ENCODE measurements around the gene CDH15.

The CDH15 gene

DNA sequence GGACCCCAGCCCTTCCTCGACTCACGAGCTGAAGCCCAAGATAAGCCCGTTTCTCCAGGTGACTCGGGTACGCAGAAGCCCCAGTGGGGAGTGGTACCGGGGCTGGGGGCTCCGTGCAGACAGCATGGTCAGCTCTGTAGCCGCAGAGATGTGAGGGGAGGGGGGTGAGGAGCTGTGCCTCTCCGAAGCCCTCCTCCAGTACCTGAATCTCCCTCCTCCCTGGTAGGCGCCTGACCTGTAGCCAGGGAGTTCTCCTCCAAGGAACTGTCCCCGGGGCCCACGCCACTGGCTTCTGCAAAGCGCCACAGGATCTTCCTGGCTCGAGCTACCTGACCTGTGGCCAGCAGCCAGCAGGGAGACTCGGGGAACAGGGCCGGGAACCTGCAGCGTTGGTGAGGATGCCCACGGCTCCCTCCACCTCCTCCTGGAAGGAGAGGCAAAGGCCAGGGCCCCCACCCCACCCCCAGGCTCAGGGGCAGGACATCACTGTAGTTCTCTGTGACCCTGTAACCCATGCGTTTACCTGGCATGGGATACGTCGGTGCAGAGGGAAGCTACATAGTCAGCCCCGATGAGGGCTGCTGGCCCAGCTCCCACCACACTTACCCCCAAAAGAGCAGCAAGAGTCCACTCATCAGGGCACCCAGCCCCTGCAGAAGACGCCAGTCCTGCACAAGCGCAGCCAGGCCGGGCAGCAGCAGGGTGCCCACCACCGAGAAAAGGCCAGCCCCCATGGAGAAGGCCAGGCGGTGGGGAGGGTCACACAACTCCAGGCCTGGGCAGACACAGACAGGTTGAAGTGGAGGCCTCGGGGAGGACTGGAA lies 27.1 kb downstream of the CDH15 start:
- DNase-seq (ENCODE audit: low read depth in 4 of 4, low spot score in 1 of 4): no peak

DNA sequence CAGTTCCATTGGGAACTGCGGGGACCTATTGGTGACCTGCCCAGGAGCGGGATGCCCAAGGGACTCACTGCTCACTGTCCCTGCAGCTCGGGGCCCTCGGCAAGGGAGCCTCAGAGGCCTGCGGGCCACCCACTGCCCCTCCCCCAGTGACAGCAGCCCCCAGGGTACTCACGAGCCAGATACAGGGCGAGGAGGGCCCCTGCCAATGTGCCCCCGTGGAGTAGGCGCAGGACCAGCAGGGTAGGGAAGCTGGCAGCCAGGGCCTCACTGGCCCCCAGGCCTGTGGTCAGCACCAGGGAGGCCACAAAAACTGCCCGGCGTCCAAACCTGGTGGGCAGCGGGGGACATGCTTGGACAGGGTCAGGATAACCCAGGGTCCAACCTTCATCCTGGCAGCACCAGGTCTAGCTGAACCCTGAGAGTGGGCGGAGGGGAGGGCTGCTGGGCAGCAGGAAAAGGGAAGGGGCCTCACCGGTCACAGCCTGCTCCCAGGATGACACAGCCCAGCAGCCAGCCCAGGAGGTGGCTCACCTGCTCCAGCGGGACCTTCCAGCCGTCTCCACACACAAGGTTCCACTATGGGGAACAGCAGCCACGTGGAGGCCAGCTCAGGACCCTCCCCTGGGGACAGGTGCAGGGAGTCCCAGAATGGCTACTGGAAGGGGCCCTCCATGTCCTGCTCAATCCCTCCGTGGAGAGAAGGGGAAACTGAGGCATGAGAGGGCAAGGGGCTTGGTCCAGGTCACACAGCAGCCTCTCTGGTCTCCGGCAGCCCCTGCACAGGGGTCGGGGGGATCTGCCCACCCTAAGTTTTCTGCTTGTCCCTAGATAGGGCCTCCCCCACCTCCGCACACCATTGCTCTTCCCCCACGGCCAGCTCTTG lies 27.9 kb downstream of the CDH15 start:
- DNase-seq (ENCODE audit: low read depth in 4 of 4, low spot score in 1 of 4): no peak

DNA sequence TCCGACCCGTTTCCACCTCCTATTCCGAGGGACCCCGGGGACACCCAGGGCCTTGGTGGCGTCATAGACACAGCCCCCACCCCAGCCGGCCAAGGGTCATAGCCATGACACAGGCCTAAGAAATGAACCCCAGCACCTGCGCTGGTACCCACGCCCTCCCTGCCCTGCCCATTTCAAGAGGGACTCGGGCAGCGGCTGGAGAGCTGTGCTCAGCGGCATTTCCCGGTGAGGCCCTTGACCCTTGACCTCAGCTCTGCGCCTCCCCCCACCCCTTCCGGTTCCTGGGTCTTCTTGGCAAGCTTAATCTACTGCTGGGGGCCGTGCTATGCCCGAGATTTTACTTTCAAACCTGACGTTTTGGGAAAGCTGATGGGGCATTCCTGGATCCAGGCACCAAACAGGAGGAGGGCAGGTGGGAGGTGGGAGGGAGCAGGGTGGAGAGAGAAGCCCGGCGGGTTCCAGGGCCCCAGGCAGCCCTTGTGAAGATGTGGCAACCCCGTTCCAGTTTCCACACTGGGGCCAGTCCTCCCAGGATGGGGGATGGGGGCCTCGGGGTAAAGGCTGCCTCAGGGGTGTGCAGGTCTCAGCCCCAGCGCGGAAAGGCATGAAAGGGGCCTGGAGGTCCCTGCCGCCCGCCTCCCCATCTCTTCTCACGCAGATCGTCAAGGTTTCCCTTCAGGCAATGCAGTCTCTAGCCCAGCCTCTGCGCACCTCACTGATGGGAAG lies 28.7 kb downstream of the CDH15 start, which contains the start of gene SLC22A31:
Gene SLC22A31 (minus strand): TSS at position 414 of the 726 bp plus-strand sequence. CDS start 36 bp downstream, at position 378.
- no peak for DNase-seq (ENCODE audit: low read depth in 4 of 4, low spot score in 1 of 4)

DNA sequence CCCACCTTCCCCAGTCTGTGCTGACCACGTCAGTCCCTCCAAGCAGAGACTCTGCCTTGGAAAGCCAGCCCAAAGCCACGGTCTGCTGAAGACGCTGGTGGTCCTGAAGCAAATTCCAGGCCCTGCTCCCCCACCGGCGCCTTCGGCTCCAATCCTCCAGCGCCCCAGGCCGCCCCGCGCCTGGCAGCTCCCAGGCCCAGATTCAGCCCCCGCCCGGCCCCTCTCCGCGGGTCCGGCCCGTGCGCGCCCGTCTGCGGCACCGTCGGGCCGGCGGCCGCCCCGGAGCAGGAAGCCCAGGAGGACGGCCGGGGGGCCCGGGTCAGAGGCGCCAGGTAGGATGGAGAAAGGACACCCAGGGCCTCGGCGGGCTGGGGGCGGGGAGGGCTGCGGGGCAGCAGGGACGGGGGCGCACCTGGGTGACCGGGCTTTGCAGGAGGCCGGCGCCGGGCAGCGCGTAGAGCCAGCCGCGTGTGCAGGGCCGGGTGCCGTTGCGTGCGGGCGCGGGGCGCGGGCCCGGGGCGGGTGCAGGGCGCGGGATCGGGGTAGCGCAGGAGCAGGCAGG lies 29.4 kb downstream of the CDH15 start:
- no peak for DNase-seq (ENCODE audit: low read depth in 4 of 4, low spot score in 1 of 4)

DNA sequence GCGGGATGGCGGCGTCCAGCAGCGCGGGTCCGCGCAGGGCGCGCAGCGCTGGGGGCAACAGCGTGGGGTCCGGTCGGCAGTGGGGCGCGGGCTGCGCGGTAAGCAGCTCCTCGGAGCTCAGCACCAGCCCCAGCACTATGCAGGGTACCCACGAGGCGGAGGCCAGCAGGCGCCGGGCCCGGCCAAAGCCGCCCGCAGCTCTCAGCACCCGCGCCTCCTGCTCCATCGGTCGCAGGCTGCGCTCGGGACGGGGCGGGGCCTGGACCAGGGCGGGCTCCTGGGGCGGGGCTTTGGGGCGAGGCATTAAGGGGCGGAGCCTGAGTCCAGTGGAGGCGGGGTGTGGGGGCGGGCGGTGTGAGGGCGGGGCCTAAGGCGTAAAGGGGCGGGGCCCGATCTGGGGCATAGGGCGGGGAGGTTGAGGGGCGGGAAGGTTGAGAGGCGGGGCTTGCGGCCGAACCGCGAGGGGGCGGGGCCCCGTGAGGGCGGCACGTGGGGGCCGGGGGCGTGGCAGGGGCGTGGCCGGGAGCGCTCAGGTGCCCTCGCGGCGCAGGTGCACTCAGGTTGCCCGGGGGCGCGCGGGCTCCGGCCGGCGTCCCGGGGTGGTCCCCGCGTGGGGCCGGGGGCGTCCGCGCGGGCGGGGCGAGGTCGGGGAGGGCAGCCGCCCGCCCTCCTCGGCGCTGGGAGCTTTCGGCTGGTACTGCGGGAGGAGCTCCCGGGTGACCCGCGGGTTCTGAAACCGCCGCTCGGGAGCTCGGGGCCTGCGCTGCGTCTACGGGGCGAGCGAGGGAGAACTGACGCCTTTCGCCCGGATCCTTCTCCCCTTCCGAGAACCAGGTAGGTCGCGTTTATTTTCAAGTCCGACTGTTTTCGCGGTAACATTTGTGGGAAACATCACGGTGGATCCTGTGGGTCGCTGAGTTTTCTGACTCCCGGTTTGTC lies 30.2 kb downstream of the CDH15 start:
- DNase-seq (ENCODE audit: low read depth in 4 of 4, low spot score in 1 of 4): peak; percentile 56 to 83 (median 77)

DNA sequence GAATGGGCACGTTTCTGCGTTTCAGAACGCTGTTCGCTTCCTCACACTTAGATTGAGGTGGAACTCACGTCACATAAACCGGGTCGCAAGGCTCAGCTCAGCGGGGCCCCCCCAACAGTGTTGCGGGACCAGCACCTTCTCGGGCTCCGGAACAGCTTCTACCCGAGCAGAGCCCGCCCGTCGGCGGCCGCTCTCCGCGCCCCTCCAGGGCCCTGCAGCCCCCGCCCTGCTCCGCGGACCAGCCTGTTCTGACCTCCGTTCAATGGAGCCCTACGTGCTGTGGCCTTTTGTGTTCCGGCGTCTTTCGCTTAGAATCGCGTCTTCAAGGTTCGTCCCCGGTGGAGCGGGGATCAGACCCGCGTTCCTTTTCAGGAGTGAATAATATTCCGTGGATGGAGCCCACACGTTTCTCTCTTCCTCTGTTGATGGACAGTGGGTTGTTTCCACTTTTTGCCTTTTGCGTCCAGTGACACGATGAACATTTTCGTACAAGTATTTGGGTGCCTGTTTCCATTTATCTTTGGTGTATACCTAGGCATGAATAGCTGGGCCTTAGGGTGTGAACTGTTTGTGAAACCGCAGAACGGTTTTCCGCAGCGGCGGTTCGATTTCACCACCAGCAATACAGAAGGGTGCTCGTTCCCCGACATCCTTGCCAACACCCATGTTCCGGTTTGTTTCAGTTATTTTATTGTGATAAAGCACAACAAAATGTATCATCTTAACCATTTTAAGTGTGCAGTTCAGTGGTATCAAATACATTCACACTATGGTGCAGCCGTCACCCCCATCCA lies 31.1 kb downstream of the CDH15 start:
- DNase-seq (ENCODE audit: low read depth in 4 of 4, low spot score in 1 of 4): no peak

DNA sequence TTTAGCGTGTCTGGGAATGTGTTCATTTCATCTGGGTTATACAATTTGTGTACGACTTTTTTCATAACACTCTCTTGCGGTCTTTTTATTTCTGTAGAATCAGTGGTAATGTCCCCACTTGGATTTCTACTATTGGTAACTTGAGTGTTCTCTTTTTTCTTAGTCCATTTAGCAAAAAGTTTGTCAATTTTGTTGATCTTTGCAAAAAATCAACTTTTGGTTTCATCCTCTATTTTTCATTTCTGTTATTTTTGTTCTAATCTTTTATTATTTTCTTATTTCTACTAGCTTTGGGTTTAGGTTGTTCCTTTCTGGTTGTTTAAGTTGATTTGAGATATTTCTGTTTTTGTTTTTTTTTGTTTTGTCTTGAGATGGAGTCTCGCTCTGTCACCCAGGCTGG lies 36.4 kb downstream of the CDH15 start:
- no peak for DNase-seq (ENCODE audit: low read depth in 4 of 4, low spot score in 1 of 4)

DNA sequence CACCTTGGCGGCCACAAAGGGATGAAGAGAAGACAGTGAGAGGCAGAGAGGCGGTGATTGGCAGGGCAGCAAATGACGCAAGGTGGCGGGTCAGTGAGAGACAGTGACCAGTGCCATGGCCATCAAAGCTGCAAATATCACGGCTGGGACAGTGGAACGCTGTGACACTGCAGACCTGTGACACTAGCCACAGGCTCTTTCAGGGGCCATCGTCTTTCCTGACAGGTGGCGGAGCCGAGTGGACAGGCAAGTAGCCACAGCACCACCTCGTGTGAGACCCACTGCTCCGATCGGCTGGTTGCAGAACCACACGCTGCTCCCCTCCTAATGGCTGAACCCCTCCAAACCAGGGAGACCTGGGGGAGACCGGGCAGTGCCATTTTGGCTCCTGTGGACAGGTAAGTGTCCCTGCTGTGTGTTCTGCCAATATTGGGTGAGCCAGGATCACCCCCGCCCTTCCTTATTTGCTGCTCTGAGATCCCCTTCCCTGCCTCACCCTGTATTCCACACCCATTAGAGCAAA lies 38.0 kb downstream of the CDH15 start:
- no peak for DNase-seq (ENCODE audit: low read depth in 4 of 4, low spot score in 1 of 4)

DNA sequence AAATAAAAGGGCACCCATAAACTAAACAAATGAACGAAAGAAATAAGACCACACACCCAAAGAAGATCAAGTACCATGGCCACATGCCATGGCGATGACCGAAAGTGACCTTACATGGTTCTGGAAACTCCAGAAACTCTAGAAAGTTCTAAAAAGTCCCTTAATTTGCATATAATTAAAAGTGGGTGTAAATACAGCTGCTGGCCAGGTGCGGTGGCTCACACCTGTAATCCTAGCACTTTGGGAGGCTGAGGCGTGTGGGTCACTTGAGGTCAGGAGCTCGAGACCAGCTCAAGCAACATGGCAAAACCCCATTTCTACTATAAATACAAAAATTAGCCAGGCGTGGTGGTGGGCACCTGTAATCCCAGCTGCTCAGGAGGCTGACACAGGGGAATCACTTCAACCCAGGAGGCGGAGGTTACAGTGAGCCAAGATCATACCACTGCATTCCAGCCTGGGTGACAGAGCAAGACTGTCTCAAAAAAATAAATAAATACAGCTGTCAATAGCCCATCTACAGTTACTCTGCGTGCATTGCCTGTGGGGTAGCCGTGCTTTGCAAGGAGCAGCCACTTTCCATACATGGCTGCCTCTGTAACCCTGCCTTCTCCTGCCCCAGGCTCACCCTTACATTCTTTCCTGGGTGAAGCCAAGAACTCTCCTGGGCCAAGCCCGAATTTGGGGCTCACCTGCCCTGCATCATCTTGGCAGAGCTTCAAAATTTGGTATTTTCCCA lies 38.8 kb downstream of the CDH15 start:
- no peak for DNase-seq (ENCODE audit: low read depth in 4 of 4, low spot score in 1 of 4)

DNA sequence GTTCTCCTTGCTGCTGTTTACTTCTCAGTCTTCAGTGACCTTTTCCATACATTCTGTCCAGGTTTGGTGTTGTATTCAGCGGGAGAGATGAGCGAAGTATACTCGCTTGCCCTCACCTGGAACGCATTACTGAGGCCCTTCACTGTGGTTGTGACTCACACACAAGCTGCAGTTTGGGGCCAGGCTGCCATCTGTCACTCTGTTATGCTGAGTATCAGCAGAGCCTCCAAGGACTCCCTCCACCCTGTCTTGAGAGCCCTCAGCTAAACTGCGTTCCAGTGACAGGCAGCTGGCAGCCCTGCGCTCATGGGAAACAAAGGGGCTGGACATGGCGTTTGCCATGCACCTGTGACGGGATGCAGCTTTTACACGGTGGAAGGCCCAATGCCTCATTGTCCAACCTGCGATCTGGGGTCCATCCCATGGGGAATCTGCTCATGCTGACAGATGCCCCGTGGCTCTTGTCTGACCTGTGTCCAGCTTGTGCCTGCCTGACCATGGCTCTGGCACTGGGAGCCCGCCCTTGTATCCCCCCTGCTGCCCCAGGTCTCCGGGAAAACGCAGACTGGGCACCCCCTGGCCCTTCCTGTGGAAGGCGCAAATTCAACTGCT lies 39.5 kb downstream of the CDH15 start:
- DNase-seq (ENCODE audit: low read depth in 4 of 4, low spot score in 1 of 4): no peak

DNA sequence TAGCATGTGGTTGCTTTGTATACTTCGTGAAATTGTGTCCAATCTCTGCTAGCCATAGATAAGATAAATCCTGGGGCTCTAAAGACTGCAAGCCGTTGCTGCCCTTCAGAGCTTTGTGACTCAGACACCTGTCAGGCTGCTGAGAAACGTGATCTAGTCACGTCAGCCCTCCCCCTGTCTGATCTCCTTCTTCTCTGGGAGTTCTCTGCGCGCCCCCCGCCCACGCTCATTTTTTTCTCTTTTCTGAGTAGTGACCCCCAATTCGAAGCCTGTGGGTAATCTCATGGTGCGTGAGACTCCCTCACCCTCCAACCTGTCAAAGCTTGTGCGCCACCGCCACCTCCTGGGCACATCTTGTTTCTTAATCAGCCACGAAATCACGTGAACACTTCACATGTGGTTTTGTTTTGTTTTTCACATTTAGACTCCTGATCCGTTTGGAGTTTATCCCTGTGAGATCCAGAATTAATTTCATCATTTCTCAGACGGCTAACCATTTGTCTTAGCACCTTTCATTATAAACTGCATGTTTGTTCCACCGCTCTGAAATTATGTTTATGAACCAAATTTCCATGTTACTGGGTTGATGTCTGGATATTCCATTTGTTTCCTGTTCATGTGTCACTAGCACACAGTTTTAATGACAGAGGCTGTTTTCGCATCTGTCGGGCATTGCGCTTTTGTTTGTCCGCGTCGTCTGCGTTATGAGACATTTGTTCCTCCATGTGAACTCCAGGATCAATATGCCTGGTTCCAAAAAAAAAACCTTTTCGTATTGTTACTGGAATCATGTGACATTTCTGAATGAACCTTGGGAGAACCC lies 45.0 kb downstream of the CDH15 start:
- peak; percentile 52 to 68 (median 61) for DNase-seq (ENCODE audit: low read depth in 4 of 4, low spot score in 1 of 4)

DNA sequence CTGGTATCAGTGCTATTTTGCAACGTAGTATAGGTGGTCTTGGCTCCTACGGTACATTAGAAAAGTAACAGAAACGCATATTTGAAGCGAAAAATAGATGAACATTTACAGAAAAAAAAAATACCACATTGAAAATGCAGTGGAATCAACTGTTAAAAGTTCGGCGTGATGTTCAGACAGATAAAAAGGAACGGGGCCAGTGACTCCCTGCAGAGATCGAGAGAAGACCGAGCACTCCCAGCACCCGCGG lies 45.5 kb downstream of the CDH15 start:
- no peak for DNase-seq (ENCODE audit: low read depth in 4 of 4, low spot score in 1 of 4)

DNA sequence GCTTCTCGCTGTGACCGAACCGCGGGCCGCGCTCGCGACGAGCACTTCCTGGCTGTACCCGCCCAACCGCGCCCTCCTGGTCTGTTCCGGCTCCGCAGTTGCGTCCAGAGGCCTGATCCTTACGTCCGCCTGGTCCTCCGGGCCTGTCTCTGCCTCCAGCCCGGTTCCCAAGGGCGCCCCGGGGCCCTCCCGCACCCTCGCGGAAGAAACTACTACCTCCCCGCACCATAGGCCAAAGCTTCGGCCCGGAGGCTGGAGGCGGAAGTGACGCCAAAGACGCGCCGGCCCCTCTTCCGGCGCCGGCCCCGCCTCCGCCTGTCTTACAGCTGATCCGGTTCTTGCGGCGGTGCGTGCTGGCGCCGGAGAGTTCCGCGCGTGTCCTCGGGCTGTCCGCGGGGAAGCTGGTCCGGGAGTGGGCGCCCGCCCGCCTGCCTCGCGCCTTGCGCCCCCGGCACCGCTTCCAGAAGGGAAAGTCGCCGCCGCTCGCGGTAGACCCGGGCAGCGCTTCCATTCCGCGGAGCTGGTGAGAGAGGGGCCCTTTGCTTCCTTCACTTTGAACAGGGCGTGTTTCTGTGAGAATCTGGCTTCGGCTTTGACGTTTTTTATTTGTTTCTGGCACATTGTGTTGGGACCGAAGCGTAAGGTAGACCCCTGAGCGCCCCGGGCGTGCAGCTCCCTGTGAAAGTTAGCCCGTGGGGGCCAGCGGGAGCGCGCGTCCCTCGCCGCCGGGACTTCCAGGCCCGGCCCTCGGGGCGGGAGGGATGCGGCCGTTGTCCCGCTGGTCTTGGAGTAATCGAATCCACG lies 46.0 kb downstream of the CDH15 start, which contains the start of gene ZNF778:
Gene ZNF778 (plus strand): TSS at position 316 of the 804 bp plus-strand sequence. CDS start 3,425 bp downstream, outside the sequence.
- DNase-seq (ENCODE audit: low read depth in 4 of 4, low spot score in 1 of 4): peak; percentile 53 to 73 (median 60)

DNA sequence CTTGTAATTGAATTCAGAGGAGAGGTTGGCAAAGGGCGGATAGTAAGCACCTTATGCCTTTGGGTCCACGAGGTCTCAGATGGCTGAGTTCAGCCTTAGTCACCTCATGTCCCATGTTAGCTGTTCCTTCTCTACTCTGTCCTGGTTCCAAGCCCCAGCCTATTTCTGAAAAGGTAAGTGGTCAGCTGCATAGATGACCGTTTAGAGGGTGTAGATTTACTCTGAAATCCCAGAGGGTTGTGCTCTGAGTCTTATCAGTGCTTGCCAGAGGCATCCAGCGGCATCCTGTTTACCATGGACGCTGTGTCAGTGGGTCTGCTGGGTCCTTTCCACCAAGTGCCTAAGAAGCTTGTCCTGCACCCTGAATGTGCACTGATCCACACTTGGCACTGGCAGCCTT lies 47.8 kb downstream of the CDH15 start:
- DNase-seq (ENCODE audit: low read depth in 4 of 4, low spot score in 1 of 4): no peak

DNA sequence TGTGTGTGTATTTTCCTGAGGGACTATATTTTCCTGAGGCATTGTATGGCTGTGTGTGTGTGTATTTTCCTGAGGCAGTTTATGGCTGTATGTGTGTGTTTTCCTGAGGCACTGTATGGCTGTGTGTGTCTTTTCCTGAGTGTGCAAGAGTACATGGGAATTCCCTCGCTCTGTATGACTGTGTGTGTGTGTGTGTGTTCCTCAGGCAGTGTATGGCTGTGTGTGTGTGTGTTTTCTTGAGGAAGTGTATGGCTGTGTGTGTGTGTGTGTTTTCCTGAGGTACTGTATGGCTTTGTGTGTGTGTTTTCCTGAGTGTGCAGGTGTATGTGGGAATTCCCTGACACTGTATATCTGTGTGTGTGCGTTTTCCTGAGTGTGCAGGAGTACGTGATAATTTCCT lies 50.1 kb downstream of the CDH15 start:
- DNase-seq (ENCODE audit: low read depth in 4 of 4, low spot score in 1 of 4): no peak

DNA sequence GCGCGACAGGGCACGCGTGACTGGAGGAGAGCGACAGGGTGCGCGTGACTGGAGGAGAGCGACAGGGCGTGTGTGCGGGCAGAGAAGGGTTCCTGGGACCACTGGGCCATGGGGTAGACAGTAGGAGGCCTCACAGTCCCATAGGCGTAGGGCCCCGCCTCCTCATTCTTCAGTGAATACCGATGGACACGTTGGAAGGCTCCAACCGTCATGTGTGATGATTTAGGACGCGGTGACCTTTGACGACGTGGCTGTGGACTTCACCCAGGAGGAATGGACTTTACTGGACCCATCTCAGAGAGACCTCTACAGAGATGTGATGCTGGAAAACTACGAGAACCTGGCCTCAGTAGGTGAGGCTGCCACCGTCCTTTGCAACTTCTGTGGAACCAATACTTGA lies 51.4 kb downstream of the CDH15 start:
- DNase-seq (ENCODE audit: low read depth in 4 of 4, low spot score in 1 of 4): no peak
